Measurements from ENCODE around the gene TFRC.
"Not testable (repeated sequence)": the region's sequence is repeated elsewhere in the genome, so short reads cannot be mapped to it uniquely, and the experiment has no call there.

TFRC gene

DNA sequence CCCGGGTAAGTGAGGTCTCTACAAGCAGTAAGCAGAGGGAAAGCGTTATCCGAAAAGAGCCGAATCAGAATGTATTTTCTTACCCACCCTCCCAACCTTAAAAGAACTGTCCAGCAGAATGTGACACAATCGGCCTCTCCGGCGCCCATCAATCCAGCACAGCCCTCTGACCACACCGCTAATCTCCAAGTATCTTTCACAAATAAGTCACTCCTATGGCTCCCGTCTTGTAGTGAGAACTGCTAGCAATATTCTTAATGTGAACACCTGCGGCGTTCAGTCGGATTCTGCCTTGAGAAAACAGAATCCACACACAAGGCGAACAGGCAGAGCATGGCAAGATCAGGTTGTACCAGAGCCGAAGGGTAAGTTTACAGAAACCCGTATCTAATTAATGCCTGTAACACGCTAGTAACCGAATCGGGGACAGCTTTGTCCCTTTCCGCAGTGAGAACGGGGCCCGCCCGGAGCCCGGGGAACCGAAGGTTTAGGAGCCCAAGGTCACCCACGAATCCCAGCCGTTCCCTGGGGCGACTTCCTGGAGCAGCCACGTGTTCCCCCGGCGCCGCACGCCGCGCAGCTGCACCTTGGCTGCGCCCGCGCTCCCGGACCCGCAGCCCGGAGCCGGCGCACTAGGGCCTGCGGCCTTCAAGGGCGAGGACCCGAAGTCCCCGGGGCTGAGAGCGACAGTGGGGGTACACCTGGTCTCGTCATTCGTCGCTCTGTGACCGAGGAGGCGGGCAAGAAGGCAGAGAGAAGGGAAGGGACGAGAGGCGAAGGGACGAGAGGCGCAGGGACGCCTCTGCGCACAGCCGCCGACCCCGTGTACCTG, 672 bp downstream of the TFRC start:
- DNase-seq = peak; percentile 42

DNA sequence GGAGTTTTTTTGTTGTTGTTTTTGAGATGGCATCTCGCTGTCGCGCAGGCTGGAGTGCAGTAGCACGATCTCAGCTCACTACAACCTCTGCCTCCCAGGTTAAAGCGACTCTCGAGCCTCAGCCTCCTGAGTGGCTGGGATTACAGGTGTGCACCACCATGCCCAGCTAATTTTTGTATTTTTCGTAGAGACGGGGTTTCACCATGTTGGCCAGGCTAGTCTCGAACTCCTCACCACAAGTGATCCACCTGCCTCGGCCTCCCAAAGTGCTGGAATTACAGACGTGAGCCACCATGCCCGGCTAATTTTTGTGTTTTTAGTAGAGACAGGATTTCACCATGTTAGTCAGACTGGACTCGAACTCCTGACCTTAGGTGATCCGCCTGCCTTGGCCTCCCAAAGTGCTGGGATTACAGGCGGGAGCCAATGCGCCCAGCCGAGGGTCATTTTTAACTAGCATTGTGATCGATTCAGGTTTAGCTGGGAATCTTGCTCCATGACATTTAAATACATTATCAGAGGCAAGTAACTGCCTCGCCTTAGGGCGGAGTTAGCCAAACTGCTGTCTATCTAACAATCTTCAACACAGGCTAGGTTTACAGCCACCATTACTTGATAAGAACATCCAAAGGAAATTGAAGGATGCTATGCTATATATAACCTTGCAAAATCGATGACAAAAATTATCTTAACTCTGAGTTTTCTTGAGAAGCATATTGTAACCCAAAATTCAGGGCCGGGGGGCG, 1.6 kb downstream of the TFRC start:
- not testable (repeated sequence) for DNase-seq

GRCh38 chr3:196079682-196080081, 2.2 kb downstream of the TFRC start:
- no peak for DNase-seq

GRCh38 chr3:196075013-196075412, 6.9 kb downstream of the TFRC start:
- DNase-seq = no peak

DNA sequence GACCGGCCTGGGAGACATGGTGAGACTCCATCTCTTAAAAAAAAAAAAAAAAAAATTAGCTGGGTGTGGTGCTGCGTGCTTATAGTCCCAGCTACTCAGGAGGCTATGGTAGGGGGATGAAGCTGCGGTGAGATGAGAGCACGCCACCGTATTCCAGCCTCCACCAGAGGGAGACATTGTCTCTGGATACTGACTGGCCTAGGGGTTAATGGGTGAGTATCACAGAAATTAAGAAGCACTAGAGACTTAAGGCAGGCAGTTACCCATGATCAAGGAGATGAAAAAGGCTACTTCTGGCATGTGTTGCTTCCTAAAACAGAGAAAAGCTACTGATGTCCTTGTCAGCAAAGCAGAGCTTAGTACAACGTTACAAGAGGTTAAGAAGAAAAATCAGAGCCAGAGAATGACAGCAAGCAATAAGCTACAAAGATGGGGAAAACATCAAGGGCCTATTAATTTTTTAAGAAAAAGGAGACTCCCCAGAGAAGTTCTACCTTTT, 8.6 kb downstream of the TFRC start:
- peak; percentile 68 for DNase-seq

DNA sequence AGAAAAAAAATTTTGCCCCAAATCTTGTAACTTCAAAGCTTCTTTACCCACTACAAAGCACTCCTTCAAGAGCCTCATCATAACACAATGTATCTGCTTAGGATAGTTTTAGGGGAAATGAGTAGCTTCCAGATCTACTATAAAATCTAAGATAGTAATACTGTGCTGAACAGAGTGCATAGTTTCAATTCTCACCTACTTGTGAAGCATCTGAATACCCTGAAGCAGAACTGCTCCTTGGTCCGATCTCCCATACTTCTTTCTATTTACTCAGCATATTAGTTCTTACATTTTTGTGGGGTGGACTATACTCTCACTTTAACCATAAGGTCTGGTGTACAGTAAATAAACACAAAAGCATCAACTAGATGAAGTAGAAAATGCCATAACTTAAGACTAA, 9.6 kb downstream of the TFRC start:
- DNase-seq = no peak

DNA sequence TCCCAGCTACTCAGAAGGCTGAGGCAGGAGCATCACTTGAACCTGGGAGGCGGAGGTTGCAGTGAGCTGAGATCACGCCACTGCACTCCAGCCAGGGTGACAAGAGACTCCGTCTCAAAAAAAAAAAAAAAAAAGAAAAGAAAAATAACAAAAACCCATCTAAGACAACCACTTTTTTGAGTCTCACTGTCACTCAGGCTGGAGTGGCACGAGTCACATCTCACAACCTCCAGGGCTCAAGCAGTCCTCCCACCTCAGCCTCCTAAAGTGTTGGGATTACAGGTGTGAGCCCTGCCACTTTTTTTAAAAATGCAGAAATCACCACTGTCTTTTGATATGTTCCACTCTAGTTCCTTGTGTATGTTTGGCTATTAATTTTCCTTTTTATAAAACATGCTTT, 13.1 kb downstream of the TFRC start:
- DNase-seq = not testable (repeated sequence)

- DNase-seq = no peak
These were observed 14.5 kb downstream of the TFRC start for GRCh38 chr3:196067439-196067838.

- DNase-seq = no peak
These were observed 17.9 kb downstream of the TFRC start for GRCh38 chr3:196063971-196064370.

GRCh38 chr3:196063456-196063855, 18.4 kb downstream of the TFRC start:
- no peak for DNase-seq

DNA sequence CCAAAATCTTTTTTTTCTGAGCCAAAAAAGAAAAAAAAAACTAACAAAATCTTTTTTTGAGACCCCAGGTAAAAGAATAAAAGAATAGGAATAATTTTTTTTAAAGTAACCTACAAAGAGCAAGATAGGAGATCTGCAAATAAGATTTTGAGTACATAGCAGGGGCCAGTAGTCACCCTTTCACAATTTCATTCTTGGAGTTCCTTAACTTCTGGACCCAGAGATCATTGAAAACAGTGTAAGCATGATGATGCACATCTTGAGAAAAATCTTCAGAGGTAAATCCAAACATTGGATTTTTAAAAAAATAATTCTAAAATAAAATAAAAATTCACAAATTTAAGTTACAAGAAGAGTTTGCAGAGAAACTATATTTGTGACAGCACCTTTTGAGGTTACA, 18.8 kb downstream of the TFRC start:
- DNase-seq = no peak

DNA sequence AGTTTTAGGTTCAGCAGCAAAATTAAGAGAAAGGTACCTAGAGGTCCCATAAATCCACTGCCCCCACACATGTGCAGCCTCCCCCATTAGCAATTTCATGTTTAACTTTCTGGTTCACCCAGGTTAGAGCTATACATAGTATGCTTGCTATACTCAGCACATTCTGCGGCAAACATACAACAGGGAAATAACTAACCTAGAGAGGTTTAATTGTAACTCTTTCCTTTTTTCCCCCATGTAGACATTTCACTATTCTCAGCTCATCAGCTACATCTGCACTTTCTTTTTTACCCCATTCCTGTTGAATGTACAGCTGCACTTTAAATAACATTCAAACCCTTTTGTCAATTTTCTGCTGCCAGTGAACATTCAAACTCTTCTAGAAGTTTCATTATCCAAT, 21.1 kb downstream of the TFRC start:
- no peak for DNase-seq

DNA sequence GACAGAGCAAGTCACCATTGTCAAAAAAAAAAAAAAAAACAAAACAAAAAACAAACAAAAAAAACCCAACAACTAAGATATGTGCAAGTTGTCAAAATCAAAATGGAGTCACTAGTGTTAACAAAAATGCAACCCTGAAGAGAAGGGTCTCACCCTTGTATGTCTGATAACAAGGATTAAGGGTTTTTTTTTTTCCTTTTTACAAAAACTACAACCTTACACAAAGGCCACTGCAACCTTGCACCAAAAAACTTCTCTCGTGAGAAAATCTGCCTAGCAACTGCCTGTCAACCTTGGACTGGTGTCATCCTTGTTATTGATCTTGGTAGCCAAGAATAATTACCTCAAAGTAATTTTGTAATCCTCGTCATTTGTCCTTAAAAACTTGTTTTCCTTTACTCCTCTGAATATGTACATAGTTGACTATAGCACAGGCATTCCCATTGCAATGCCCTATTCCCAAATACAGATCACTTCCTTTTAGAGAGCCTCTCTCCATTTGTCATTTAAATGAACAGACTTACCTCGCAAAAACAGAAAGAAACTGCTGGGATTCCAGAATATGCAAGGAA, 24.0 kb downstream of the TFRC start:
- DNase-seq = no peak

DNA sequence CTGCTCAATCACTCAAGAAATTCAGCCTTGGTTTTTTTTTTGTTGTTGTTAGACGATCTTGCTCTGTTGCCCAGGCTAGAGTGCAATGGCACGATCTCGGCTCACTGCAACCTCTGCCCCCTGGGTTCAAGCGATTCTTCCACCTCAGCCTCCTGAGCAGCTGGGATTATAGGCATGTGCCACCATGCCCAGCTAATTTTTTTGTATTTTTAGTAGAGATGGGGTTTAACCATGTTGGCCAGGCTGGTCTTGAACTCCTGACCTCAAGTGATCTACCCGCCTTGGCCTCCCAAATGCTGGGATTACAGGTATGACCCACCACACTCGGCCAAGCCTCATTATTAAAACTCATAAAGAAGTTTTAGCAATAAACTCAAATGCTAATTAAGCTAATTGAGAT, 25.5 kb downstream of the TFRC start:
- DNase-seq = not testable (repeated sequence)

GRCh38 chr3:196055683-196056270, 26.1 kb downstream of the TFRC start:
- DNase-seq = peak; percentile 78

DNA sequence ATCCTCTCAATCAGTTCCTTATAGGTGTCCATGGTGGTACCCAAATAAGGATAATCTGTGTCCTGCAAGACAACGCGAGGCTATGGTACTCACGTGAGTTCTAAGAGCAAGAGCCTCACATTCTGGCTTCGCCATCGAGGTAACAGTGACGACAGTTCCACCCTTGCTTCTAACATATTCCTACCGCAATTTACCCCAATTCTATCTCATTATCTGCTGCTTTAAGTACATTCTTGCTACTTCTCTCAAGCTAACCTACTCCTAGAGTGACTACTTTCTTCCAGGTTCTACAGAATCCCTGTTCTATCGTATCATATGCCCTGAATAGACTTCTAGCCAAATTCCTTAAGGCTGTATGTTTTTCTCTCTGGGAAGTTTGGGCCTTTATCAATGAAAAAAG, 26.6 kb downstream of the TFRC start:
- DNase-seq = no peak

GRCh38 chr3:196054661-196055060, 27.2 kb downstream of the TFRC start:
- DNase-seq = no peak

DNA sequence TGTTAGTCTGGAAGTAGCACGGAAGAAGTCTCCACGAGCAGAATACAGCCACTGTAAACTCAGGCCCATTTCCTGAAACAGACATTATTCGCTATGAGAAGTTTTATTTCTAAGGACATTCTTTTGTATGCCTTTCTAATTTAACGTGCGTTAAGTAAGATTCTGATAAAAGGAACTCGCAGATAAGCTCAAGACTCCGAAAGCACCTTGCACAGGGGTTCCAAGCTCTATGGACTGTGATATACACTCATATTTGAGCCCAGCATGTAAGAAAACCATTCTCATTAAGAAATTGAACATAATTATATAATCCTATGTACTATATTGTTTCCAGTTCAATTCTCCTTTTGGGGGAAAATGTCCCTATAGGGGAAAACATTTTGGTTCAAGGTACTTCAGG, 28.4 kb downstream of the TFRC start:
- DNase-seq = no peak

DNA sequence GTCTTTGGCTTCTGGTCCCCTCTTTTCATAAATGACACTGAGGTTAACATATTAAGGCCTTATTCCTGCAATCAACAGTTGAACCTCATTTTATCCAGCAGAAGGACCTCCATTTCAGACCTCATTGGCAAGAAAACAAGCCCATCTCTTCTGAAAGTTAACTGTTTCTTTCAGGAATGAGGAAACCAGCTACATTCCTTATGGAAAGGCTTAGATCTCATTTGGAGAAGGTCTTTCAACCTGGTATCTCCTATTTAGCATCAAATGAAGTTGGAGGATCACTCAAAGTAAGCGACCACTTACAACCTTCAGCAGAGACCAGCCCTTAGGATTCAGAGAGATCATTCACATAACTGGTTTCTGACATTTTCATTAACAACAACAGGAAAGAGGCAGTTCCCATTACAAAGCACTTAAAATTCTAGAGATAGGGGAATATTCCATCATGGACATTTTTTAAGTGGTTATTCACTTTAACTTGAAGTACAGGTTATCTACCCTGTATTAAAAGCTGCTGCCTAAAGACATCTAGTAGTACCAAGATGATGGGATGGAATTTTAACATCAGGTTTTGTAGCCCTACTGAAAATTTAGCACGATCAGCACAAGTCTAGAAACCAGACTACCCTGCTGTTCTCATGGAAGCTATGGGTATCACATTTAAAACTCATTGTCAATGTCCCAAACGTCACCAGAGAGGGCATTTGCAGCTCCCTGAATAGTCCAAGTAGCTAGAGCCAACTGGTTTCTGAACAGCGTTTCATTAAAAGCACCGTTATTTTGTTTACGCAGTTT, 30.4 kb downstream of the TFRC start:
- no peak for DNase-seq

DNA sequence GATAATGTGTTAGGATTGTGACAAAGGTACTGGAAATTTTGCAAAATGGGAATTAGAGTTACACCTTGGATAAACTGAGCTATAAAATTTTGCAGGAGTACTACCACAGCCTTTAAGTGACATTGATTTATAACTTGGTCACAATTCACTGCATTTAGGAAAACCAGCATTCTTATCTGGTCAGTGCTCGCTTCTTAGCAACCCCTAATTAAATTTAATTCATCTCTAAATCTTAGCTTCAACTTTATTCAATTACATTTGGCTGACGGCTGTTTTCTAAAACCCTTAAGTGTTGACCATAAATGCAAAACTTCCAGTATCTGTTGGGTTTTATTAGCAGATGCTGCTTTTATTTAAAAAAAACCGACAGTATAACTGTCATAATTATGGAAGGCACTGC, 31.3 kb downstream of the TFRC start:
- no peak for DNase-seq

GRCh38 chr3:196049653-196050052, 32.2 kb downstream of the TFRC start:
- no peak for DNase-seq

GRCh38 chr3:196048922-196049598, 32.8 kb downstream of the TFRC start:
- no peak for DNase-seq

Measured in CD4-positive, alpha-beta T cell treated with Interferon gamma for 1 hour (primary cell).